NCI-H446 (cell line): ENCODE measurements around the gene CNKSR1.

Experiments used
- DNase-seq, 2 experiments: peaks; one replicate each; lab custom pipeline; 2025; lab: John Stamatoyannopoulos, UW

The CNKSR1 gene

DNA sequence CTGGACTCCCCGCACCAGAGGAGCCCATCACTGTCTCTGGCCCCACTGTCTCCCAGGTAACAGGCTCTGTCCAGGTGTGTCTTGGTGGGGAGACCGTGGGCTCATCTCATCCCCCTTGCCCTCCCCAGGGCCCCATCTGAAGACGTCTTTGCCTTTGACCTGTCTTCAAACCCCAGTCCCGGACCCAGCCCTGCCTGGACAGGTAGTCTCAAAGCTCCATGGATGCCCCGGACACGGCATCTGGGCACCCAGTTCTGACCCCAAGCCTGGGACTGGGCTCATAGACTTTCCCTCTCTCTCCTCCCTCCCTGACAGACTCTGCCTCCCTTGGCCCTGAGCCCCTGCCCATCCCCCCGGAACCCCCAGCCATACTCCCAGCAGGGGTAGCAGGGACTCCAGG is 6.8 kb downstream of the CNKSR1 start:
- no peak for DNase-seq

DNA sequence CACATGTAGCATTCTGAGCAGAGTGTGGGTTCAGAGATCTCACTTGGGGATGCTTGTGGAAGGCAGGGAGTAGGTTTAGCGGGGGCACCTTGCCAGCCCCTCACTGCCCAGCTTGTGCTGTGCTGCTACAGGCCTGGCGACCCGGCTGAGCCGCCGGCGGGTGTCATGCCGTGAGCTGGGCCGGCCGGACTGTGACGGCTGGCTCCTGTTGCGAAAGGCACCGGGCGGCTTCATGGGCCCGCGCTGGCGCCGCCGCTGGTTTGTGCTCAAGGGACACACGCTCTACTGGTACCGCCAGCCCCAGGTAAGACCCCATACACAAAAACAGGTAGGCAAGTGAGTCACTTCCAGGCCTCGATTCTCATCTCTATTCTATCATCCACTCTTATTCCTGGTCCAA is 7.6 kb downstream of the CNKSR1 start:
- DNase-seq: no peak

DNA sequence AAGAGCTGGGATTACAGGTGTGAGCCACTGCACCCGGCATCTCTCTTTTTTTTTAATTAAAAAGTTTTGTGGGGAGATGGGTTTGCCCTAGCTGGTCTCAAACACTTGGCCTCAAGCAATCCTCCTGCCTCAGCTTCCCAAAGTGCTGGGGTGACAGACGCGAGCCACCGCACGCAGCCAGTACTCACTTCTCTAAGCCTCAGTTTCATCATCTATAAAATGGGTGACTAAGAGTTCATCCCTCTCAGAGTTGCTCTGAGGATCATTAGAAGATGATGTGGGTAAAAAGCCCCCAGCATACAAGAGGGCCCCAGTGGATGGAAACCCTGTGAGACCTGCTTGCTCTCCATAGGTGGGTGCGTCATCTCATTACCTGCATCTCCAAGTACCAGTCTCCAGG is 10.6 kb downstream of the CNKSR1 start:
- DNase-seq: no peak

DNA sequence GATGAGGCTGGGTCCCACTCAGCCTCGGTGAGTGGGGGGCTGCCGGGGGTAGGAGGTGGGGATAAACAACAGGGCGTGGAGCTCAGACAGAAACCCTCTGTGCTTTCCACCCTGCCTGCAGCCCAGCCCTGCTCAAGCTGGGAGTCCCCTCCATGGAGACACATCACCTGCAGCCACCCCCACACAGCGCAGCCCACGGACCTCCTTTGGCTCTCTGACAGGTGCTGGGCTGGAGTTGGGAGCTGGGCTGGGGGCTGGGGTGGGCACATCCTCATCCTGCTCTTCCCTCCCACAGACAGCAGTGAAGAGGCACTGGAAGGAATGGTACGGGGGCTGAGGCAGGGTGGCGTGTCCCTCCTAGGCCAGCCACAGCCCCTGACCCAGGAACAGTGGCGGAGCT is 11.2 kb downstream of the CNKSR1 start:
- no peak for DNase-seq

DNA sequence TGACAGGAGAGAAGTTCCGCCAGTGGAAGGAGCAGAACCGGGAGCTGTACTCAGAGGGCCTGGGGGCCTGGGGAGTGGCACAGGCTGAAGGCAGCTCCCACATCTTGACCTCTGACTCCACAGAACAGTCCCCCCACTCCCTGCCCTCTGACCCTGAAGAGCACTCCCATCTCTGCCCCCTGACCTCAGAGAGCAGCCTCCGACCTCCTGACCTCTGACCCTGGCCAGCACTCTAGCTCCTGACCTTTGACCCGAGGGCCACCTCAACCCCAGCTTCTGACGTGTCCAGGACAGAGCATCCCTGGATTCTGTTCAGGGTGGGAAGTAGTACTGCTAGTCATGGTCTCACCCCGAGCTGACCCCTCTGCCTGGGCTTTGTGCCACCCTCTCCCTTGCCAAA is 12.0 kb downstream of the CNKSR1 start:
- no peak for DNase-seq

DNA sequence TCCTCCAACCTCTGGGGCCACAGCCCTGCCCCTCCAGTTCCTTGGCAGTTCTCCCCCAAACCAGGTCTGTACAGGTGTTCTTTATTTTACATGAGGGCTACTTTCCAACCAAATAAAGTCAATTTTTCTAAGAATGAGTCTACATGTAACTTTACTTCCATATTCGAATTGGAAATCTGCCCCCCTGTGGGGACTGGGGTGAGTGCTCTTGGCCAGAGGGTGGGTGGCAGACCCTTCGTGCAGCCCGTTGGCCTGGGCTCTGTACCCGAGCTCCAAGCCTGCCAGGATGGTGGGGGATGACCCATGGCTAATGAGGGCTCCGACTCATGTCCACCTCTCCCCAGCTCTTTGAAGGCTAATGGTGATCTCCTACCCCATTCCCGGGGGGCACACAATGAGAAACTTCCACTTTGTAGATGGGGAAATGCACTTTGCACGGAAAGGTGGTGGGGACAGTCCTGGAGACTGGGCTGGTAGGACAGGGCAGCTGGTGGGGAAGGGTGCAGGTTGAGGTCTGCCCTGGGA is 12.5 kb downstream of the CNKSR1 start:
- DNase-seq: no peak

DNA sequence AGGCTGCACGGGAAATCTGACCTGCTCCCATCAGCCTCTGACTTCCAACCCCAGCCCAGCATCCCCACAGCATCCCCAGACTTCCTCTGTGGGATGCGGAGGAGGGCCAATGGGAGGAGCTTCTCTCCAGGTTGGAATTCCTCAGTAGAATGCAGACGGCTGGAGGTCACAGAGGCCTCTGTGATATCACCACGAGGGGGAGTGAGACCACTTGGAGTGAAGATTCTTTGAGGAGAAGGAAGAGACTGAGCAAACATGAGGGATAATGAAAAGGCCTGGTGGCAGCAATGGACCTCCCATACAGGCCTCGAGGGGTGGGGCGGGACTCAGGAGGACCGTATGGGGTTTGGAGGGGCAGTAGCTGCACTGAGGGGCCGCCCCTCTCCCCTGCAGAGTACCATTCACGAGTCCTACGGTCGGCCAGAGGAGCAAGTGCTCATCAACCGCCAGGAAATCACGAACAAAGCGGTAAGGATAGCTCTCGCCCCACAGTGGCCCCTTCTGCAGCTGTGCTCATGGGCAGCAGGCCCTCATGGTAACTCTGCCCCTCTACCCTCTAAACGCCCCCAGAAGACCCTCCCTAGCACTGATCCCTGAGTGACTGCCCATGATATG is 13.2 kb downstream of the CNKSR1 start, which contains the start of gene CATSPER4:
TSS of gene CATSPER4 (plus strand) at position 230 of the 615 bp plus-strand sequence. CDS start at position 256, 26 bp downstream.
- DNase-seq: peak in 1 of 2 experiments; percentile 27

DNA sequence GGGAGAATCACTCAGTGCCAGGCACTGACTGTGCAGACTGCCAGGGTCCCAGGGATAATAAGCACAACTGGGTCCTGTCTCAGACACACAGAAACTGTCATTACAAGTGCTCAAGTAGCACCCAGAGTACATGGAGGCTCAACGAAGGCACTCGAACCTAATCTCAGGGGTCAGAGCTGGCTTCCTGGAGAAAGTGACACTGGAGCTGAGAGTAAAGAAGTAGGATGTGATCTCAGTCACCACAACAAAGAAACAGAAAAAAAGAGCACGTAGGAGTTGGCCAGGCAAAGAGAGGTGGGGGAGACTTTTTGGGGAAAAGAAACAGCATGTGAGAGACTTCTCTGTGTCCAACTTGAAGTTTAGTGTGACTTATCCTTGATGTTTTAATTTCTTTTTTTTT is 14.4 kb downstream of the CNKSR1 start:
- no peak for DNase-seq

DNA sequence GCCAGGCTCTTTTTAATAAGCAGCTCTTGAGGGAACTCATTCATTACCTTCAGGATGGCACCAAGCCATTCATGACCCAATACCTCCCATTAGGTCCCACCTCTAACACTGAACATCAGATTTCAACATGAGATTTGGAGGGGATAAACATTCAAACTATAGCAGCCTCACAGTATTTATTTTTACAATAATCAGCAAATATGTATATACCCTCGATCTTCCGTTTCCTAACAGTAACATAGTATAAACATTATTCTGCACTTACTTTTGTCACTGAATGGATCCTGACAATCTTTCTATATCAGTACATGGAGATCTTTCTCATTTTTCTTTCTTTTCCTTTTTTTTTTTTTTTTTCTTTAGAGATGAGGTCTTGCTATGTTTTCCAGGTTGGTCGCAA is 18.5 kb downstream of the CNKSR1 start:
- no peak for DNase-seq

DNA sequence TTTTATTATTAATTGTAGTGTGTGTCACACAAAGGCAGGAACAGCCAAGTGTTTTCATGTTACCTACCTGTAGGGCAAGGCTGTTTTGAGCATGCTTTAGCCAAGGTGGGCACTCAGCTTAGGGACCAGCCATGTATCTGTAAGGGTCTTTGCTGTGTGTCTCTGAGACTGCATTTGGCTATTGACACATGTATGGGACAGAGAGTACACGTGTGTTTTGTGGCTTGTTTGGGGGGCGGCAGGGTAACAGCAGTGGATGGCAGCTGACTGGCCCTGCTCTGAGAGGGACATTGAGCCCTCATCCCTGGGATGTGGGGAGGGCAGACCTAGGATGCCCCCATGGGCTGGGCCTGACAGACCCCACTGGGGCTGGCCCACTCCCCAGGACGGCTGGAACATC is 20.0 kb downstream of the CNKSR1 start:
- no peak for DNase-seq

DNA sequence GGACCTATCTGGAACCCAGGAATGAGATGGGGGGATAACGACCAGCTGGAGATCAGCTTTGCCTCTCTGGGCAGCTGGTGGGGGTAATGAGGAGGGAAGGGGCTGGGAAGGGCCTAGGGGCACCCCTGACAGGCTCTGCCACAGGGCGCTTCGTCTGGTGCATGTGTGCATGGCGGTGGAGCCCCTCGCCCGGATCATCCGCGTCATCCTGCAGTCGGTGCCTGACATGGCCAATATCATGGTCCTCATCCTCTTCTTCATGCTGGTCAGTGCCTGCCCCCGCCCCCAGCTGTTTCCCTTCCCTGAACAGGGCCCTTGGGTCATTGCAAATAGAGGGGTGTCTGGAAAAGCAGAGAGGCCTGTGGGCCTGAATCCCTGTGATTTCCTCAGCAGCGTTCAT is 20.5 kb downstream of the CNKSR1 start:
- DNase-seq: no peak

DNA sequence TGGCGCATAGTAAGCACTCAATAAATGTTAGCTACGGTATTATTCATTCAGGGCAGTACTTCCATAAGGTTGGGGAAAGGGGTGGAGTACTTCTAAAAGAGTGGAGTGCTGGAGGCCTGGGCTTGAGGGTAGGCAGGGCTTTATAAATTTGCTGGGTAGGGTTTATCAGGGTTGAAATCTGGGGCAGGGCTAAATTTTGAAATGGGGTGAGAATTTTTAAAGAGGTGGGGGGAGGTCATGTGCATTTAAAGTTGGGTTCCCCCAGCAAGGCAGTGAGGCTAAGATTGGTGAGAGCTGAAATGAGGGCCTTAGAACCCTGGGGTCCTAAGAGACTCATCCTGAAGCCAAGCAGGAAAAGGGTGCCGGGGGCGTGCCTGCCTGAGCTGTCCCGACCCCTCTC is 23.1 kb downstream of the CNKSR1 start:
- DNase-seq: no peak

DNA sequence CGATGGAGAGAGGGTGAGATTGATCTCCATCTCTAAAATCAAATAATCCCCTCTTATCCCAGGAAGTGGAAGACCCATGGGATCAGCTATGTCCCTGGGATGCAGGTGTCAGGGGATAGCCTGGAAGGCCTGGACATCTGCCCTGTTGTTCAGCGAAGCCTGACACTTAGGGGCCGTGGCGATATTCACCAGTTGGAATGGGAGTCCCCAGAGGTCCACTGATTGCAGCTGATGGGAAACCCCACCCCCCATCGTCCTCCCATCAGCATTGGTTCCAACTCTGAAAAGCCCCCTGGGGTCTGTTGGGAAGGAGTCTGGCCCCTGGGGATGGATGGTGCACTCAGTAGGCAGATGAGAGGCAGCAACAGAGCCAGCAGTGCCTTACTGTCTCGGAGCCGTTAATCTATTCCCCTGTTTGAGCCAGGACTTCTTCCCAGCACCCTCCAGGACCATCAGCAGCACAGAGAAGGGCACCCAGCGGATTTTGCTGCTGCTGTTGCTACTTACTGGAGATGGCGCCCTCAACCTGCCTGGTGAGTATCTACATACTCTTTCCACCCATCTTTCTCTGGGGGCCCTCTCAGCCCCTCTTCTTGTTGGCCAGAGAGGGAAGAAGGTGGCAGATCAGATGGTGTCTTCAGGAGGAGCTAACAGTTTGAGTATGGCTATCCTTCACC is 26.5 kb downstream of the CNKSR1 start:
- no peak for DNase-seq

DNA sequence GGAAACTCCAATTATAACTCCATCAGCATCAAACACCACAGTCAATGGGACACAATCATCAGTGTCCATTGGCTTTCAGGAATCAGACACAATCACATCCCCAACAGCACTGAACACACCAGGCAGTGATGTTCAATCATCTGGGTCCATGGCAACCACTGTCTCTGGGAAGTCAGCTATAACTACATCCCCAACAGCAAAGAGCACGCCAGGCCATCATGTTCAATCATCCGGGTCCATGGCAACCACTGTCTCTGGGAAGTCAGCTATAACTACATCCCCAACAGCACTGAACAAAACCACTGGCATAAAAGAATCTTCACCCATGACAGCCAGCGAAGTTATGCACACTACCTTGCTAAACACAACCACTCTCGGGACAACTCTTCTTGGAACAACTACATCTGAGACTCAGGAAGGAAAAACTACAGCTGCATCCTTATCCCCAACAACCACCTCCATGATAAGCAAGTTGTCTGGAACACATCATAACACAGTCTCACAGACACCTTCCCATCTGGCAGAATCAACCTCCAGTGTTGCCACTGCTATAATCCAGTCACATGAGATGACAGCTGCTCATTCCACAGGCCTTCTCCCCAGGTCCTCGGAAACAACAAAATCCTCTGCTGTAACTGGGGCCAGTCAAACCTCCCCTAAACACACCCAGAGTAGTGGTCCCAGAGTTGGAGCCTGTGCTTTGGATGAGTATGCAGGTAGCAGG is 33.0 kb downstream of the CNKSR1 start:
- DNase-seq: no peak

DNA sequence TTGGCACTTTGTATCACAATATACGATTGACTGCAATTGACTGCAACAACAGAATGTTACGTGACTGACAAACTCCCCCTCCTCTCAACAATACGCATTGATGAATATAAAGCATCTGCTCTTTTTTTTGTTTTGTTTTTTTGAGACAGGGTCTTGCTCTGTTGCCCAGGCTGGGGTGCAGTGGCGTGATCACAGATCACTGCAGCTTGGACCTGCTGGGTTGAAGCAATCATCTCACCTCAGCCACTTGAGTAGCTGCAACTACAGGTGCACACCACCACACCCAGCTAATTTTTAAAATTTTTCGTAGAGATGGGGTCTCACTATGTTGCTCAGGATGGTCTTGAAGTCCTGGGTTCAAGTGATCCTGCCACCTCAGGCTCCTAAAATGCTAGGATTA is 35.4 kb downstream of the CNKSR1 start:
- no peak for DNase-seq

DNA sequence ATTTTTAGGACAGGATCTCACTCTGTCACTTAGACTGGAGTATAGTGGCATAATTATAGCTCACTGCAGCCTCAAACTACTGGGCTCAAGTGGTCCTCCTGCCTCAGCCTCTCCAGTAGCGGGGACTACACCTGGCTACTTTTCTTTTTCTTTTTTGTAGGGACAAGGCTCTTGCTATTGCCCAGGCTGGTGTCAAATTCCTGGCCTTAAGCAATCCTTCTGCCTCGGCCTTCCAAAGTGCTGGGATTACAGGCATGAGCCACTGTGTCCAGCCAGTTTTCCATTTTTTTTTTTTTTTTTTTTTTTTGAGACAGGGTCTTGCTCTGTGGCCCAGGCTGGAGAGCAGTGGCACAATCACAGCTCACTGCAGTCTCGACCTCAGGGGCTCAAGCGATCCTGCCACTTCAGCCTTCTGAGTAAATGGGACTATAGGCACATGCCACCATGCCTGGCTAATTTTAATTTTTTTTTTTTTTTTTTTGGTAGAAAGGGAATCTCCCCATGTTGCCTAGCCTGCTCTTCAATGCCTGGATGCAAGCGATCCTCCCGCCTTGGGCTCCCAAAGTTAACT is 36.1 kb downstream of the CNKSR1 start:
- DNase-seq: no peak

DNA sequence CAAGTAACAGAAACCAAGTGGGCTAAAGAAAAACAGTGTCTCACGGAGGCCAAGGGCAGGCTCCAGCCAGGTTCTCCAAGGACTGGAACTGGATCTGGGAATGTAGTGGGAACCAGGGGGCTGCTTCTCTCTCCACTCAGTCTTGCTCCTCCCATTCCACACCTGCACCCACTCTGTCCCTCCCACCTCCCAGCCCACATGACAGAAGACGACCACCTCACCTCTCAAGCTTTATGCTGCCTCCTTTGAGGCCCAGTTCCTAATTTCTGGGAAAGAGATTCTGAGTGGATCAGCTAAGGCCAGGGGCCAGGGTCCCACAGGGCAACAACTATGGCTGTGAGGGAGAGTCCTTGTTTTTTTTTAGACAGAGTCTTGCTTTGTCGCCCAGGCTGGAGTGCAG is 38.0 kb downstream of the CNKSR1 start:
- no peak for DNase-seq

DNA sequence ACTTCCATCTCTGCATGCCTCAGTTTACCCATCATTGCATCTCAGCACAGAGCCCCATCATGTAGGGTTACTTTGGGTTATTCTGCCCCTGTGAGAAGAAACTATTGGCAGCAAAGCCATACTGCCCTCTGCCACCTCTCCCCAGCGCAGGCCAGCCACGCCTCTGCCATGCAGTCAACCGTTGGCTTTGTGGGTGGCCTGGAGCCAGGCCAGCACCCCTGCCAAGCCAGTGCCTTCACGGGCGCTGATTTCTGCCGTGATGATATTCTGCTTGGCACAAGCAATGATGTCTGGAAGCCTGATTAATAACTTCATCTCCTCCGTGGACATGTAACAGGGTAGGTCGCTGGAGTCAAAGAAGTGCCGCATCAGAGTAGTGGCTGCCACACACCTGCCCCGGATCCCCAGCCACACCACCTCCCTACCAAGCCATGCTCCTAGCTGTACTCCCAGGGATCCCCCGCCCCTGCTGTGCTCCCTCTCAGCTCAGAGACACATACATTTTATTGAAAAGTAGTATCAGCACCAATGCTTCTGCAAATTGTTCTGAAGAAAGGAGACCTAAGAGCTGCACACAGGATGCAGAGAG is 41.7 kb downstream of the CNKSR1 start:
- DNase-seq: peak in 1 of 2 experiments; percentile 69

DNA sequence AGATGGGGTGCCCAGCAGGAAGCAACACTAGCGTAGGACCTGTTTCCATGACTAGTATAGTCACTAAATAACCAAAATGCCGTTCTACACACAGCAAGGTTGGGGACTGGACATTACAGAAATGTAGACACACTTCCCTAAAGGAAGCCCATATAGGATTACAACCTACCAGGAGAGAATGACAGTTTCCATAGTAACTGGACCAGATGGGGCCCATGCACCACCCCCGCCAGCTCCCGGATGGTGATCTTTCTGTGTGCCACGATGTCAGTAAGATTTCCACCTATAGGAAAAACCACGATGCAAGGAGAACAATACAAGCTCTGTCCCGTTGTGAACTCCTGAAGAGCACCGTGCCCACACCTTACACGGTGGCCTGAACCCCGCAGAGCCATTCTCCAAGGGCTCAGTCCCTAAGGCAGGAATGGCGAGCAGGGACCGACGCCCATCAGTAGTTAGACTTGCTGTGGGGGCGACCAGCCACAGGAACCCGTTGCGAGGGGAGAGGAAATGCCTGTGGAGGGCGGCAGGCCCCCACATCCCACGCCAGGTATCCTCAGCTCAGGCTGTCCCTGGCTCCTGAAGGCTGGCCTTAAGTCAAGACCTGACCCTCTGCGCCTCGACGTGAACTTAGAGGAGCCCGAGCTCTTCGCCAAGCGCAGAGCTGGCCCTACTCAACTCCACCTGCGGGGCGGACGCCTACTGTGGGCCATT is 43.1 kb downstream of the CNKSR1 start:
- no peak for DNase-seq

DNA sequence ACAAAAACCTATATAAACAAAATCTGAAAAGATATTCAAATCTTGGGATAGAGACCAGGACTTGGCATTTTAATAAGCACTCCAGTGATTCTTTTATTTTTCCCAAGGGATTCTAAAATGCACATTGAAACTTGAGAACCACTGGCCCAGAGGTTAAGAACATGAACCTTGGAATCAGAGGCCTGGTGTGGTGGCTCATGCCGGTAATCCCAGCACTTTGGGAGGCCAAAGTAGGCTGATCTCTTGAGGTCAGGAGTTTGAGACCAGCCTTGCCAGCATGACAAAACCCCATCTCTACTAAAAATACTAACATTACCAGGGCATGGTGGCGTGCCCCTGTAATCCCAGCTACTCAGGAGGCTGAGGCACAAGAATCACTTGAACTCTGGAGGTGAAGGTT is 43.8 kb downstream of the CNKSR1 start:
- DNase-seq: no peak

DNA sequence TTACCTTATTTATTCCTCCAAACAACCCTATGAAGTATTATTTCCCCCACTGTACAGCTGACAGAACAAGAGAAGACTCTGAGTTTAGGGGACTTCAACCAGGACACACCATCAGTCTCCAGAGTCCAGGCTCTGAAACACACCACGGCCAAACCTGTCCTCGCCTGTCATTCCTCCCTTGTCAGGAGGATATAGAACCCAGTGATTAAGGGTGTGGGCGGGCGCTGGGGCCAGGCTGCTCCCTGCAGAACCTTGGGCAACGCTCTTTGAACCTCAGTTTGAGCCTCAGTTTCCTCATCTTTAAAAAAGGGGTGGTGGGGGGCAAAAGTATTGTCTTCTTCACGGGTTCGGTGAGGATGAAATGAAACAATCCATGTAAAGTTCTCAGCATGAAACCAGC is 47.3 kb downstream of the CNKSR1 start:
- no peak for DNase-seq
